ENCODE data around the gene VEGFB. TPM values are rescaled to one million over a fixed set of nuclear protein-coding genes. Genes with fewer than 3 reads are reported as not detected.

Gene VEGFB
- total and polyA plus RNA-seq, 2 of the 8 experiments (the other 6 are each of a cell fraction or from before 2014, with no cell fraction given) = 9.3 to 49.6 TPM

- Histone ChIP-seq H3K9ac (replicated peaks in 1 of 4; ENCODE audit: extremely low read depth in 1 of 4, low read depth in 3 of 4, low read length in 3 of 4) (no peak overlapping the region), H3K4me3 (ENCODE audit: extremely low read depth in 1 of 4, insufficient read depth in 2 of 4, low read depth in 3 of 4, low read length in 4 of 4) (no peak overlapping the region), H2BK20ac (ENCODE audit: low read length) (no peak overlapping the region), H4K91ac (replicated peaks; ENCODE audit: insufficient read length, low read length) (no peak overlapping the region), H4K20me1 (replicated peaks in 1 of 2; ENCODE audit: control insufficient read depth in 1 of 2, insufficient read depth in 2 of 2, low read length in 2 of 2) (peaks cover 4 to 25% of the 10 kb centered on the region in 2 experiments), H2AK5ac (ENCODE audit: low read depth, low read length) (no peak overlapping the region), H3K23ac (ENCODE audit: insufficient read length) (no peak overlapping the region), H2BK15ac (ENCODE audit: low read length) (no peak overlapping the region), H3K4me2 (ENCODE audit: insufficient read depth in 1 of 2, low read depth in 2 of 2, low read length in 2 of 2) (no peak overlapping the region), H3K36me3 (ENCODE audit: control insufficient read depth in 2 of 4, insufficient read depth in 4 of 4, low read length in 3 of 4) (peaks cover 21 to 79% (median 42%) of the 10 kb centered on the region in 4 experiments), H3K79me1 (ENCODE audit: low read depth, low read length) (peaks cover 1% of the 10 kb centered on the region; the same call in 1 of the 2 replicates), H2BK5ac (ENCODE audit: low read depth, low read length) (no peak overlapping the region), H3K4me1 (replicated peaks in 1 of 4; ENCODE audit: control insufficient read depth in 3 of 4, insufficient read depth in 4 of 4, low read length in 3 of 4) (peaks cover 0 to 2% (median 0%) of the 10 kb centered on the region in 4 experiments; a peak in 4 of 7 replicates), H3K14ac (ENCODE audit: insufficient read length) (no peak overlapping the region), H3K27ac (ENCODE audit: low read depth, low read length) (no peak overlapping the region), H3K4ac (replicated peaks; ENCODE audit: insufficient read length, low read depth, low read length) (no peak overlapping the region), H3K27me3 (replicated peaks in 1 of 4; ENCODE audit: control insufficient read depth in 3 of 4, extremely low read depth in 1 of 4, insufficient read depth in 3 of 4, low read length in 3 of 4) (no peaks in the 10 kb centered on the region), H3K79me2 (ENCODE audit: control insufficient read depth in 1 of 2, insufficient read depth in 2 of 2, low read length in 2 of 2) (peaks cover 0 to 7% of the 10 kb centered on the region in 2 experiments; a peak in 1 of 4 replicates), H4K8ac (ENCODE audit: extremely low read depth, insufficient read depth, low read length) (no peak overlapping the region), H3K9me3 (ENCODE audit: insufficient read depth in 2 of 2, low read depth in 1 of 2, low read length in 1 of 2) (no peaks in the 10 kb centered on the region), H2BK120ac (replicated peaks; ENCODE audit: low read depth, low read length) (no peak overlapping the region), H2BK12ac (ENCODE audit: low read depth, low read length) (no peak overlapping the region), H3K23me2 (ENCODE audit: low read depth, low read length) (no peaks in the 10 kb centered on the region), H4K5ac (ENCODE audit: insufficient read length, low read depth, low read length) (no peak overlapping the region), H3K56ac (replicated peaks; ENCODE audit: insufficient read length, low read depth, low read length) (no peak overlapping the region), H3K18ac (ENCODE audit: extremely low read depth, low read length) (no peak overlapping the region), H2AFZ (ENCODE audit: low read length) (no peak overlapping the region)
- DNase-seq (ENCODE audit: low read depth in 1 of 2, low spot score in 2 of 2) = no peak
- ChIA-PET CTCF (ENCODE audit: partially characterized antibody) (interaction anchor here (1.0 to 5.9 kb wide), 4 partner anchors 7 to 82 kb away, joined by 3 to 62 read pairs (median 8); no protein-coding TSS in a partner anchor), POLR2A (ENCODE audit: partially characterized antibody) (interaction anchor here (0.8 to 7.1 kb wide), 8 partner anchors 8 to 53 kb away, joined by 3 to 101 read pairs (median 4); partner anchors contain the start of gene PPP1R14B)
- TF ChIP-seq POU5F1 (IDR thresholded peaks at IDR 0.05; ENCODE audit: low read depth, low read length) = no peak
- TF ChIP-seq USF2 (IDR thresholded peaks at IDR 0.05; ENCODE audit: low read length) = no peak
- no peak for TF ChIP-seq ATF3 (IDR thresholded peaks at IDR 0.05; ENCODE audit: insufficient read depth, low read depth, low read length)
- no peak for TF ChIP-seq ATF2 (IDR thresholded peaks at IDR 0.05; ENCODE audit: low read length)
- TF ChIP-seq HDAC6 (IDR thresholded peaks at IDR 0.05; ENCODE audit: low read depth, low read length) = no peak
- no peak for TF ChIP-seq SAP30 (IDR thresholded peaks at IDR 0.05; ENCODE audit: insufficient read depth, insufficient replicate concordance, low read length)
- FAIRE-seq = no peak
- 85% methylated on average over 17 of the region's 24 CpGs; no CpG with 5 or more reads in 1 of the 2 experiments for WGBS, 2 experiments (ENCODE audit: extremely low coverage in 1 of 2, insufficient coverage in 1 of 2, insufficient read length in 1 of 2, insufficient replicate concordance in 2 of 2, low coverage in 1 of 2, low lambda C conversion rate in 2 of 2, missing lambda C conversion rate in 1 of 2)
Measured at GRCh38 chr11:64258356-64258755, 24.0 kb downstream of the VEGFB start.

Measured in H1 (cell line).